Suppressor macrophage treated with lipopolysaccharide for 1 hour (primary cell): Measurements from ENCODE around the gene SFRP4.
A peak's percentile ranks its signal among the peaks of the same experiment; 100 is the strongest.

Experiments used
- DNase-seq, 3 donors: peaks; one replicate each; pipeline ENCODE4 v3.0.0-alpha.2; 2020 to 2022

The SFRP4 gene

DNA sequence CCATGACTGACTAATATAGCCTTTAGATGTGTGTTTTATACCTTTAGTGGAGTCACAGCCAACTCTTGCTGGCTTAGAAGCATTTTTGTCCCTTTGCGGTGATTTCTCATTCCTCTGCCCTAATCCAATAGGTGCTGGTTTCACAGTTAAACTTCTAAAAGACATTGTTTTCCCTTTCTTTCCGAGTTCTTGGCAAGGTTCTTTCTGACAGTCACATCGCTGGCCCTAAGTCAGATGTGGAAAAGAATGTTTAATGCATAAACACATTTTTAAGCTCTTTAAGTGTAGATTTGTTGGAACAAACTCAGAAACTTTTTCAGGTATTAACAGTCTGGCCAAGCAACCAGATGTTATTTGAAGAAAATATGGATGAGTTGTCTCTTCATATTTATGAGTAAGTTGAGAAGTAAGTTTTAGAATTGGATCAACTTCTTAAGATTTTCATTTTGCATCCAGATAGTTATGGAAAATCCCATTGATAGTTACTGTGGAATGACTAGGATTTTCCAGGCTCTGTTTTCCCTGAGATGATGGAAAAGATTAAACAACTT is 7.9 kb upstream of the SFRP4 start:
- DNase-seq: no peak

DNA sequence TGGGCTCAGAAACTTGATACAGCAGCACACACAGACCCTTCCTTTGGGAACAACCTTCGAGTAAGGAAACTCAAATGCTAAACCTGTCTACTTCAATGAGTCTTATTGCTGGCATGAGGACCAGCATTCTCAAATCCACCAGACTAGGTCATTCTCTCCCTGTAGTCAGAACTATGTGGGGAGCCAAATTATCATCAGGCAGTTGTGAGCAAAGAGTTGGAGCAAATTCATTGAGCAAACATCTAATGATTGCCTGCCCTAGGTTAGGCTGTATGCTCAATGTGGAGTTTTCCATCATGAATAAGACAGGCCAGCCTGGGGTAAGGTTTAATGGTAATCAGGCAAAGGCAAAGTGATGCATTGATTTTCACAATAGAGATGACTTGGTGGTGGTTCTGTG is 7.4 kb upstream of the SFRP4 start:
- DNase-seq: no peak

DNA sequence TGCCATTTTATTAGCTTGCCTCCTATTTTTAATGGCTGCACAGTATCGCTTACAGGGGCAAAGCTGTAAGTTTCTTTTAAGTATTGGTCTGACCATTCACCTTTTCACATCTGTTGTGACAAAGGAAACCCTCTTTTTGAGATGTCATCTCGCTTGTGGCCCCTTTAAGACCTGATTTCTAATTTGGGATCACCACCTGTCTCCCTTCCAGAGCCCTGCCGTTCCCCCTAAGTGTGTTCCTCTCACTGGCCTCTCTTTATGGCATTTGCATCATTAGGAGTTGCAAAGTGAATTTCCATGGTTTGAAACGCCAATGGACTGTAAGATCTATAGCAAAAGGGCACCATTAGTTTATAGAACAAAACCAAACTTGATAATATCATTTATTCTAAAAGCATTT is 5.3 kb upstream of the SFRP4 start:
- DNase-seq: no peak

DNA sequence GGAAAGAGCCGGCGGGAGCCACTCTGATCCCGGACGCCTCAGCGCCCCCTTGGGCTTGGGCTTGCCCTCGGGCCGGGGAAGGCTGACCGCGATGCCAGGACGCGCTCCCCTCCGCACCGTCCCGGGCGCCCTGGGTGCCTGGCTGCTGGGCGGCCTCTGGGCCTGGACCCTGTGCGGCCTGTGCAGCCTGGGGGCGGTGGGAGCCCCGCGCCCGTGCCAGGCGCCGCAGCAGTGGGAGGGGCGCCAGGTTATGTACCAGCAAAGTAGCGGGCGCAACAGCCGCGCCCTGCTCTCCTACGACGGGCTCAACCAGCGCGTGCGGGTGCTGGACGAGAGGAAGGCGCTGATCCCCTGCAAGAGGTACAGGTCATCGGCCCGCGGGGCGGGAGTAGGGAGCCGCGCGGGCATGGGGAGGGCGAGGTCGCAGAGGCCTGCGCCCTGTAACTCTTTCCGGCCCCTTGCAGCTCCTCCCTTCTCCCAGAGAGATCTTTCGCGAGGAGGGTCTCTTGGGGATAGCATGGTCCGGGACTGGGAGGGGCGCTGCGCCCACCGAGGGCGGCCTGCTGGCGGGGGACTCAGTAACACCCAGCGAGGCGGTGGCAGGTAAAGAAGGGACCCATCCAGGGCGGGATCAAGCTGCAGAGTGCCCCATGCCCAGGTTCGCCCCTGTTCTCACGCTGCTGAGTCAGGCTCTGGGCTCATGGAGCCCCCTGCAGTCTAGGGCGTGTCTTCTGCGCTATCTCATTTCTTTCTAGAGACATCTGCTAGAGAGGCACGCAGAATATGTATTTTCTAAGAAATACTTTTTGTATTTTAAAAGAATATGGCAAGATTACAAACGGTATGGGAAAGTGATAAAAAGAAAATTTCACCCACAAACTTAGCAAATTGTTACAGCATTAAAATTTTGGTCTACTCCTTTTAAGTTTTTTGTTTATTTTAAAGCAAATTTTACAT is 4.5 kb upstream of the SFRP4 start:
- peak; percentile 41 to 65 (median 47) for DNase-seq

DNA sequence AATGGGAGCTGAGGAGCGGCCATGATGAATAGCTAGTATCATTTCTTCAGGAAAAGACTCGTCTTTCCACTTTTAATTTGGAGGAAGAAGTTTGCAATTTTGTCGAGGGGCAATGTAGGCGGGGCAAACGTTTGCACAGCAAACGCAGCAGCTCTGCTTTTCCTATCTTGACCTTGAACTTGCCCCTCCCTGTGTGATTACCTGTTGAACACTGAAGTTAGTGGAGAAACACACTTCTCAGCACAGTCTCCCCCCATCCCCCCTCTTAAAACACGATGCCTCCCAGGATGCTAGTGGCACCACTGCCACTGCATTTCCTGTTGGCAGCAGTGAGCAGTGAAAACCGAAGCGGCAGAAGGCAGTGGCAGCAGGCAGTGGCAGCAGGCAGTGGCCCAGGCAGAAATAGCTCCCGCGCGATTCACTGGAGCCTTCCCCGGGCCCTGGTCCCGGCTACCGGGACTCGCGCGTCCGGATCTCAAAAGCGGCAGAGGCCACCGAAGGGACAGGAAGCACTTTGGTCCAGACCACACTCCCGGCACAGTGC is 3.8 kb upstream of the SFRP4 start, which contains the start of gene EPDR1:
TSS of gene EPDR1 (plus strand) at position 336 of the 544 bp plus-strand sequence. CDS start 300 bp downstream, outside the sequence.
- peak; percentile 74 to 81 (median 77) for DNase-seq

DNA sequence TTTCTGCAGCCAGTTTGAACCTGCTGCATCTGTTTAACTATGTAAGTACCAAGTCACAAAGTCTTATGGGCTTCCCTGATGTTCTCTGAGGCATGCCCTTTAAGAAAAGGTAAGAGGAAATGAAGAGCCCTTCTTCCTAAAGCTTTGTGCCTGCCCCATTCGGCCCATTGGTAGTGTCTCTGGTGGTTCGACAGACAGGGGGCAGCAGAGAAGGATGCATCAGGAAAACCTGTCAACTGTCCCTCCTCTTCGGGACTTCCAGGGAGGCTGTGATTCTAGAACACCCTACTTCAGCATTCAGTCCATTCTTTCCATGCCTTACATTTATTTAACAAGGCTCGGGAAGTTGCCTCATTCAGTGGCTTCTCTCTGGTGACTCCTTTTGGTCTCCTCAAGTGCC is 1.9 kb upstream of the SFRP4 start:
- peak in 2 of 3 donors; percentile 24 to 26 for DNase-seq

DNA sequence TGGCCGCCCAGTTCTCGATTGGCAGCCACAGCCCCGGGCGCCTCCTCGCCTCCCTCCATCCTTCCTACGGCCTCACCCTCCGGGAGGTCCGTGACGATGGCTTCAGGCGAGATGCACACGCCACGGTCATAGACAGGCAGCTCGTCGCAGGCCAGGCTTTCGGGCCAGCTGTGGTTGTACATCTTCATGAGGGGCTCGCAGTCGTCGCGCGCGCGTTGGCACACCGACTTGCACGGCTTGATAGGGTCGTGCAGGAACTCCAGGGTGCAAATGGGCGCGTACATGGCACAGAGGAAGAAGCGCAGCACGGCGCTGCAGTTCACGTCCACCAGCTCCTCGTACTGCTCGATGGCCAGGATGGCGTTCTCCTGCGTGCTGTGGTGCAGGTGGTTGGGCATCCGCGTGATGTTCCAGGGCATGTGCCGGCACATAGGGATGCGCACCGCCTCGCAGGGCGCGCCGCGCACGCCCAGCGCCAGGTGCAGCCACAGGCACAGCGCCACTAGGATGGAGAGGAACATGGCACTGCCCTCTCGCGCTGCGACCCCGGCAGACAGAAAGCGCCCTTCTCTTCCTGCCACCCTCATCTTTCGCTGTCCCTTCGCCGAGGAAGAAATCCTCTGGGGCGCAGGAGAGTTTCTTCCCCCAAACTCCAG is 472 bp downstream of the SFRP4 start:
- peak in 2 of 3 donors; percentile 20 to 36 for DNase-seq

DNA sequence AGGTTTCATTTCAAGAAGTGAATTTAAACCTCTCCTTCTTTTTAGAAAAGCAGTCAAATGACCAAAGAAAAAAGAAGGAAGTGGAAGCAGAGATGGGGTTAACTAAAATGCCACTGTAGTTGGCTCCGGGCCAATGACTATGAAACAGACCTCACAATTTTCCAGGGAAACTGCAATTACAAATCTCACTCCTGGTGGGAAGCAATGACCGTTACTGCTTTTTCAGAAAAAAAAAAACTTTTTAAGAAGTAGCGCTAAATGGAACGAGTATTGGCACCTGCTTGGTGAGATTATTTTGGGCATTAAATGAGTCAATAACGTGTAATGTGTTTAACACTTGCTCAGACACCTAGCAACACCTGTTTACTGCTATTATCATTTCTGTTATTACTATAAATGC is 1.2 kb downstream of the SFRP4 start:
- DNase-seq: peak; percentile 70 to 76 (median 76)

DNA sequence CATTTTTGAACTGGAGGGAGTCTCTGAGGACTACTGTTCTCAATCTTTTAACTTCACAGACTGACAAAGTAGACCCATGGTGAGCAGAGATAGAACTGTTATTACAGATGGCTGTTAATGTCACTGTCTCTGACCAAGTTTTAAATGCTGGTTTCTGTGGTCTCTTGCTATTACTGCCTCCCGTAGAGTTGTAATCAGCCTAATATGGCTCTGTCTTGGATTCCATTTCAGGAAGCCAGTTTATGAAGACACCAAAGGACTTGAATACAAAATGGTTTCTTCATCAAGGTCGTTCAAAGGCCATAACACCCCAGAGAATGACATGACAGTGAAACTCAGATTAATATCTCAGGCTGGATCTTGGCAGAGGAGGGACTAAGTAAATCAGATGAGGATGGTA is 3.9 kb downstream of the SFRP4 start:
- no peak for DNase-seq

DNA sequence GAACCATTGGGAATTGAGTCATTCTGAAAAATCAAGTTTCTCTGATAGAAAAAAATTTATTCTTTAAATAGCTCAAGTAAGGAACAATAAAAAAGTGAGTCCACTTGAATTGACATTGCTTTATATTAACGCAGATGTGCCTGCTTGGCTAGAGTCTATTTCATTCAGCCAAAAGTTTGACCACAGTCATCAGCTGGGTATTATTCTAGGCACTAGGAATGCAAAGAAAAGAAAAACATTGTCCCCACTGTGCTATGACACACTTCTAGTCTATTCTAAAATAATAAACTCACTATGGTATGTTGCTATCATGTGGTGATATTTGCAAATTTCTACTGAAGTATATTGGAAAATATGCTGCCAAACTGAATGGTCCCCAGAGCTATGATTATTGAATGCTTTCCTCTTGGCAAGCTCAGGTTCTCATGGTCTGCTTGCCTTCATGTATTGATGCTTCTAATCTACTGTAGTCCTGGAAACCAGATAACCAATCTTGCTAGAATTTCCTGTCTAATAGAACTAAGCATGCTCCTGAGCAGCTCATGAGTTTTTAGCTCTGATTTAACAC is 8.3 kb downstream of the SFRP4 start:
- DNase-seq: no peak

DNA sequence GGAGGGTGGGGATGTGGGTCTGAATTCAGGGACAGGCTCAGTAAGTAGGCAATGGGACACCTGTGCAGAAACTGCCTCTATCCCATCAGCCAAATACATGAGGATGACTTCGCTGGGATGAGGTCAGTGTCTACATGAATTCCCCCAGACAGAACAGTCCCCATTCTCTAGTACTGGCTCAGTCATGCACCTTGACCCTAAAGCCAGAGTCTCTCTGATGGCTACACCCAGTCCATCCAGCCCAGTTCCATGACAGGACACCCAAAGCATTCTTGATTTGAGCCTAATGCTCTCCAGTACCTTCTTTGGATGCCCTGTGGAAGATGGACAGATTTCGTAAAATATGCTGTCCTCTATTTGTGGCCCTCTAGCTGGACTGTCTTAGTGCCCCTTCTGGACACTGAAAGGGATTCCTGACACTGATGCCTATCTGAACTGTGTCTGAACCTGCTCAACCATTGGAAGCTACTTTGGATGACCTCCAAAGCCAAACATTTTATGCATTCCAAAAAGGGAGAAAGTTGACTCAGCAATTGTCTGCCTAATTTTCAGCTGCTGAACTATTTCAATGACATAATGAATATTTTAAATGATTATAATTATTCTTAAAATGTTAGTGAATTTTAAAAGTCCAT is 14.6 kb downstream of the SFRP4 start:
- peak in 1 of 3 donors; percentile 5 for DNase-seq

DNA sequence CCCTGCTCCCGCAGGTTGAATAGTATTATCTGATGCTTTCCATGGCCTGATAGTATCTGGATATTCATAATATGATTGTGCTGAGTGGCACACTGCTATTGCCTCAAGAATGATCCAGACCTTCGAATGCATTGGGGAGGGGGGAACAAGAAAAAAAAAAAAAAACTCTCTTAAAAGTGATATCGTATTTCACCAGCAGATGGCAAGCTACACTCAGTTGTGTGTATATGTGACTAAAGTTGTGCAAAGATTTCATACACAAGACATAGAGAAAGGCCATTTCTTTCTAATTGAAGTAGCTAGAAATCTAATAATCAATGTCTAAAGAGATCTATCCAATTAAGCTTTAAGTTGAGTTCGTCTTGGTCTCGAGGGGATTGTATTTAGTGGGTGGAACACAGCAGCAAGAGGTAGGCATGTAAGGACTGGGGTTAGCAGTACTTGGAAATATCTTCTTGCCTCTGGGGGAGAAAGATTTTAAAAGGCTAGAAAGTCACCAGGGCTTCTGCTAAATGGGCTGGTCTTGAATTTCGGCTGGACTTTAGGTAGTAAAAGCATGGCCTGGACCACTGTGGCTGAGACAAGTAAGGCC is 15.3 kb downstream of the SFRP4 start:
- DNase-seq: peak; percentile 55 to 66 (median 59)

DNA sequence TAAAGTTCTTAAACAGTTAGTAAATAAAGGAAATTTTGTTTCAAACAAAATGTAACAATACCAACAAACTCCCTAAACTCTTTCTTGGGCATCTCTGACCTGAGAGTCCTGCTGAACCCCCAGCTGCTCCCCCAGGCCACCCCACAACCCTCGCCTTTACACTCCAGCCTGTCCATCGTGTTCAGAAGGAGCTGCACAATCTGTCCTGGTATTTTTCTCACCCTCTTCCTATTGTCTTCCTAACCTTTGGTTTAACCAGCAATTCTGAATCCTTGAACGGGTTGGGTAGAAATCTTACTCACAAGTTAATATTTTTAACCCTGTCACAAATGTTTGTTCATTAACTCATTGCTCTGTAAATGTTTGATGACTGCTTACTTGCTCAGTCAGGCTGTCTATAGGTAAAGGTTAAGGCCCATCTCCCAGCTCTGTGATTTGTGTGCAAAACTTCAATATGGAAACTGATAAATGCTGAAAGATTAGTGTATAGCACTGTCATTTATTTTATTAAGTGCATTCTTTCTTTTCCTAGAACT is 16.8 kb downstream of the SFRP4 start:
- DNase-seq: no peak

DNA sequence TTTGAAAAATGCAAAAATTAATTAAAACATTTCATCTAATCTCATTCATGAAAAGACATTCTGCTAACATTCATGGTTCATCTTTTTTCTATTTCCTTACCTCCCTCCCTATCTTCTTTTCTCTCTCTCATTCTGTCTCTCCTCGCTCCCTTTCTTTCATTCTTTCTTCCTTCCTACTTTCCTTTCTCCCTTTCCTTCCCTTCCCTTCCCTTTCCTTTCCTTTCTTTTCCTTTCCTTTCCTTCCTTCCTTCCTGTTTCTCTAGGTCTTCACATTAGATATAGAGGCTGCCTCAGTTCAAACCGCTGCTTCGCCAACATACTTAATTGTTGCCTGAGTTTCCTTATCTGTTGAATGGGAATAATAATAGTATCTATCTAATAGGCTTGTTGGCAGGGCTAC is 21.9 kb downstream of the SFRP4 start:
- DNase-seq: no peak

DNA sequence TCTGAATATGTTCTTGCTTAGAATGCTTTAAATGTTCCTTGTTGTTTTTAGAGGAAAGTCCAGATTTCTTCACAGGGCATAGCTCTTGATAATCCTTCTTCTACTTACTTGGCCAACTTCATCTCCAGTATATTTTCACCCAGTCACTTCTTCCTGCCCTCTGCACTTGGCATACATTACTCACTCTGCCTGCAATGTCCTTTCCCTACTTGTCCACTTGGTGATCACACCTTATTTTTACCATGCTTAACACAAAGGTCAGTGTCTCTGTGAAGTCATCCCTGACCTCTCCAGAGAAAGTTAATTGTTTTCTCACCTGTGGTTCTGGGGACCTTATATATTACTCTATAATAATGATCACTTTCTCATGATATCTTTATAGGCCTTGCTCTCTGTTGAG is 23.3 kb downstream of the SFRP4 start:
- no peak for DNase-seq

DNA sequence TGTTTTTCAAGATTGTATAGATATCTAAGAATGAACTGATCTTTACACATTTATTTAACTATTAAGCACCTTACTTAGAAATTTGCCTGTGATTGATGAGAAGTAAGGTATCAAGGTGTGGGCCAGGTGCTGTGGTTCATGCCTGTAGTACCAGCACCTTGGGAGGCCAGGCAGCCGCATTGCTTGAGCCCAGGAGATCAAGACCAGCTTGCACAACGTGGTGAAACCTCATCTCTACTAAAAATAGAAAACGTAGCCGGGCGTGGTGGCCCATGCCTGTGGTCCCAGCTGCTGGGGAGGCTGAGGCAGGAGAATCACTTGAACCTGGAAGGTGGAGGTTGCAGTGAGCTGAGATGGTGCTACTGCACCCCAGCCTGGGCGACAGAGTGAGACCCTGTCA is 34.5 kb downstream of the SFRP4 start:
- DNase-seq: no peak
